ENCODE results near the gene PRCC. TPM values are rescaled to one million over a fixed set of nuclear protein-coding genes. Genes with fewer than 3 reads are reported as not detected.

The PRCC gene
- total RNA-seq, 1 donor from 2014 or later: 9.2 TPM

DNA sequence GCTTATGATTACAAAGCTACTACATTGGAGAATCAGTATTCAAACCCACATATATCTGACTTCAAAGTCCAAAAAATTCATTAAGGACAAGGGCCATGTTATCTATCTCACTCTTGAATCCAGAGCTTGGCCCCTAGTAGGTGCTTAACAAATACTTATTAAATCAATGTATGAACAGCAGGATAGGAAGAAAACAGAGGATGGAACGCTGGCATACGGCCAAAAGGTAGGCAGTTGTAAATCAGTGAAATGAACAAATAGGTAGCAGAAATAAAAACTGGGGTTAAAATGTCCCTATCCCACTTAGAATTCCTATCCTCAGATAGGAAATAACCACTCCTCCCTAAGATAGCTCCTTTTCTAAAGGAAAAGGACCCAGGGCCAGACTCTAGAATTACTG, 28.4 kb upstream of the PRCC start:
- Histone ChIP-seq H3K27me3 (ENCODE audit: control insufficient read depth, insufficient read depth, low read length) (no peaks in the 10 kb centered on the region), H3K4me3 (ENCODE audit: low read depth, low read length) (no peak overlapping the region), H3K36me3 (ENCODE audit: control insufficient read depth, insufficient read depth, low read length) (peaks cover 23% of the 10 kb centered on the region)
- TF ChIP-seq, protein P1, sequence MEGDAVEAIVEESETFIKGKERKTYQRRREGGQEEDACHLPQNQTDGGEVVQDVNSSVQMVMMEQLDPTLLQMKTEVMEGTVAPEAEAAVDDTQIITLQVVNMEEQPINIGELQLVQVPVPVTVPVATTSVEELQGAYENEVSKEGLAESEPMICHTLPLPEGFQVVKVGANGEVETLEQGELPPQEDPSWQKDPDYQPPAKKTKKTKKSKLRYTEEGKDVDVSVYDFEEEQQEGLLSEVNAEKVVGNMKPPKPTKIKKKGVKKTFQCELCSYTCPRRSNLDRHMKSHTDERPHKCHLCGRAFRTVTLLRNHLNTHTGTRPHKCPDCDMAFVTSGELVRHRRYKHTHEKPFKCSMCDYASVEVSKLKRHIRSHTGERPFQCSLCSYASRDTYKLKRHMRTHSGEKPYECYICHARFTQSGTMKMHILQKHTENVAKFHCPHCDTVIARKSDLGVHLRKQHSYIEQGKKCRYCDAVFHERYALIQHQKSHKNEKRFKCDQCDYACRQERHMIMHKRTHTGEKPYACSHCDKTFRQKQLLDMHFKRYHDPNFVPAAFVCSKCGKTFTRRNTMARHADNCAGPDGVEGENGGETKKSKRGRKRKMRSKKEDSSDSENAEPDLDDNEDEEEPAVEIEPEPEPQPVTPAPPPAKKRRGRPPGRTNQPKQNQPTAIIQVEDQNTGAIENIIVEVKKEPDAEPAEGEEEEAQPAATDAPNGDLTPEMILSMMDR (IDR thresholded peaks at IDR 0.05; ENCODE audit: insufficient read depth, low read length, severe bottlenecking): no peak
- no peak for DNase-seq (ENCODE audit: low read depth)
- FAIRE-seq: no peak

DNA sequence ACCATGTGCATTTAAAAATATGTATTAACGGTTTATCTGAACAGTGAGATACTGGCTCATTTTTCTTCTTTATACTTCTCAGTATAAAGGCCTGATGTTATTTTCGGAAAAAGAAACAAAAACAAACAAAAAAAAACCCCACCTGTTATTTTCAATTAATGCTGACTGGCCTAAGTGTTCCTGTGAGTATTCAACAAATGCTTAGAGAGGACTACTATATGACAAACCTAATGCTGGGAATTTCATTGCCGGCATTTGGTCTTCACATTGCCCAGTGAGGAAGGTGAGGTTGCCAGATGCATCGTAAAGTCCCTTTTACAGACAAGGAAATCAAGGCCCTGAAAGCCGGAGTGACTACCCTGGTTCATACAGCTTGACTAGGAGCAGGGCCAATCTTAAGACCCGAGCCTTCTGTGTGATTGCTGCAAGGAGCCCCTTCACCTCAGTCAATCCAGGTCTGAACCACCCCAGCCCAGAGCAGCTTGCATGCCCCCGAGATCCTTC, 27.0 kb upstream of the PRCC start:
- Histone ChIP-seq H3K27me3 (ENCODE audit: control insufficient read depth, insufficient read depth, low read length) (no peaks in the 10 kb centered on the region), H3K36me3 (ENCODE audit: control insufficient read depth, insufficient read depth, low read length) (peaks cover 26% of the 10 kb centered on the region), H3K4me3 (ENCODE audit: low read depth, low read length) (peak overlapping the region; percentile 89)
- TF ChIP-seq, protein P1 (IDR thresholded peaks at IDR 0.05; ENCODE audit: insufficient read depth, low read length, severe bottlenecking): no peak
- FAIRE-seq: no peak
- DNase-seq (ENCODE audit: low read depth): no peak

DNA sequence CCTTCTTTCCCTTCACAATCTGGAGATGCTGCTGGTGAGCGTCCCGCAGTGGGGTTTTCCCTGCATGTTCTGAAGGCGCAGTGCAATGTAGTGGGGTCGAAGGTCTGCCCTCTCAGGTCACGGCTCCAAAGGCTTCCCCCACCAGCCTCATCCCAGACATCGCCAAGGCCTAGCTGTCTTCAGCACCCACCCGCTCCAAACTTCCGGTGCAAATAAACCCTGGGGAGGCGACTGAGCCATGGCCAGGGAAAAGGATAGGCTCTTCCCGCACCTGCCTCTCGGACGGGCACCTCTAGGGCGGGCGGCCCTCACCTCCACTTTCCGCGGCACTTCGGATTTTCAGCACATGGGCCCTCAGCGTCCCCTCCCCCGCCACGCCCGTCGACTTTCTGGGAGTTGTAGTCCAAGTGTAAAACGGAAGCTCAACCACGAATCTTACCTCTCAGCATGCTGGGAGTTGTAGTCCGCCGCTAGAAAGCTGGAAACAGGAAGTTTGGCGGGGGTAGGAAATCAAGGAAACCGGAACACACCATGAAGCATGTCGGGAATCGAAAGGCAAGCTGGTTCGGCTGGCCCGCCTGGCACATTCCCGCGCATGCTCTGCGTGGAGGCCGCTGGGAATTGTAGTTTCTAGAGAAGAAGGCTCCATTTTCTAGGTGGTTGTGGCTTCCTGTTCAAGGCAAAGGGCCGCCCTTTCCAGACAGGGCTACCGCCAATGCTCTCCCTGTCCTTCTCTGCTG, 26.4 kb upstream of the PRCC start, which contains the start of gene MRPL24:
Gene MRPL24 (minus strand): TSS at position 348 of the 740 bp plus-strand sequence. CDS start 2,384 bp downstream, outside the sequence.
- Histone ChIP-seq H3K36me3 (ENCODE audit: control insufficient read depth, insufficient read depth, low read length) (peaks cover 26% of the 10 kb centered on the region), H3K4me3 (ENCODE audit: low read depth, low read length) (peak within 1 kb of the TSS; percentile 89), H3K27me3 (ENCODE audit: control insufficient read depth, insufficient read depth, low read length) (no peaks in the 10 kb centered on the region)
- TF ChIP-seq, protein P1 (IDR thresholded peaks at IDR 0.05; ENCODE audit: insufficient read depth, low read length, severe bottlenecking): no peak
- FAIRE-seq (peak; percentile 88), DNase-seq (ENCODE audit: low read depth) (peak; percentile 99)

DNA sequence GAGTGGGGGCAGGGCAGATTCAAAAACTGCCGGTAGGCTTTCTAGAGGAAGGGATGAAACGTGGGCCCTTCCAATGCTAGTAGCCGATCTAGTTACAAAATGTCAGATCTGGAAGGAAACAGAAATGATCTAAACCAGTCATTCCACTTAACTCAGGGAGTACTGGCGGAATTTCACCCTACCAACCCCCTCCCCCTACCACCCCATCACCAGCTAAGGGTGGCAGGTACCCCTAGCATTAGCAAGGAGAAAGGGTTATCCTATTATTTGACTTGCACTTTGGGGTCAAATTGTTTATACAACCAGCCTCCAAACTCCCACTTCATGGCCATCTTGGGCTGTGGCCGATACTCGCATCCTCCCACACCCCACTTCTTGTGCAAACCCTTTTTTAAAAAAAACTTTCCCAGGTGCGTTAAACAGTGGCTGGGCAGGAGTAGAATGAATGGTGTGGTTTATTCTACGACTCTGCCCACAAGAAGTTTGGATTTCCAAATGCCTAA, 25.8 kb upstream of the PRCC start:
- no peak overlapping the region for H3K4me3 ChIP-seq (ENCODE audit: low read depth, low read length)
- TF ChIP-seq, protein P1 (IDR thresholded peaks at IDR 0.05; ENCODE audit: insufficient read depth, low read length, severe bottlenecking): no peak
- DNase-seq (ENCODE audit: low read depth): no peak
- FAIRE-seq: no peak
- H3K27me3 ChIP-seq (ENCODE audit: control insufficient read depth, insufficient read depth, low read length): no peaks in the 10 kb centered on the region
- peaks cover 26% of the 10 kb centered on the region for H3K36me3 ChIP-seq (ENCODE audit: control insufficient read depth, insufficient read depth, low read length)

DNA sequence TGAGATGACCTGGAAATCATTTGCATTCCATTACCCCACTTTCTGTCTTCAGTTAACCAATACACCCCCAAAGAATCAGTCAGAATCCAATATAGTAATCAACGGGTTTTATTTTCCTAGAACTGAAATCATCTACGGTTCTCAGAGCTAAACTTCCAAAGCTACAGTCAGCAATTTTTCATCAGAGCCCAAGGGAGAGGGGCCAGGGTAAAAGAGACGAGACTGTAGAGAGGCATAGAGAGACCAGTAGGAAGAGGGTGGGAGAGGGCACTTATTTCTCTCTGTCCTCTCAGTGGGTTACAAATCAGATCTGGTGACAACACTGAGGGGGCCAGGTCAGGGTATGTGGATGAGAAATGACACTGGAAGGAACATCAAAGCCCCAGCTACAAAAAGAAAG, 25.3 kb upstream of the PRCC start:
- no peaks in the 10 kb centered on the region for H3K27me3 ChIP-seq (ENCODE audit: control insufficient read depth, insufficient read depth, low read length)

More for the DNA sequence above, 25.3 kb upstream of the PRCC start:
- FAIRE-seq: no peak
- no peak for DNase-seq (ENCODE audit: low read depth)
- Histone ChIP-seq H3K4me3 (ENCODE audit: low read depth, low read length) (no peak overlapping the region), H3K36me3 (ENCODE audit: control insufficient read depth, insufficient read depth, low read length) (peaks cover 24% of the 10 kb centered on the region)
- TF ChIP-seq, protein P1 (IDR thresholded peaks at IDR 0.05; ENCODE audit: insufficient read depth, low read length, severe bottlenecking): no peak

Data from bronchial epithelial cell (primary cell).